Endothelial cell (in vitro differentiated cells): ENCODE results near the gene PPP2R3B. TPM values are rescaled to one million over a fixed set of nuclear protein-coding genes. Genes with fewer than 3 reads are reported as not detected.
"Not testable (repeated sequence)": the region's sequence is repeated elsewhere in the genome, so short reads cannot be mapped to it uniquely, and the experiment has no call there.

Experiments used
- DNase-seq: peaks from one replicate; pipeline ENCODE4 v3.0.0; 2021; ENCODE audit warnings: low spot score
- H3K27ac Mint-ChIP-seq: one replicate; pipeline ENCODE4 v1.8.0; 2021; ENCODE audit warnings: mixed read lengths, inconsistent platforms; ENCODE audit not compliant: unreplicated experiment
- H3K27me3 Mint-ChIP-seq: one replicate; pipeline ENCODE4 v1.8.0; 2021; ENCODE audit warnings: mild to moderate bottlenecking, moderate library complexity, mixed read lengths, inconsistent platforms; ENCODE audit not compliant: unreplicated experiment
- H3K36me3 Mint-ChIP-seq: one replicate; pipeline ENCODE4 v1.8.0; 2021; ENCODE audit warnings: mild to moderate bottlenecking, low read depth, mixed read lengths, inconsistent platforms; ENCODE audit not compliant: unreplicated experiment
- H3K4me1 Mint-ChIP-seq: one replicate; pipeline ENCODE4 v1.8.0; 2021; ENCODE audit warnings: mild to moderate bottlenecking, mixed read lengths, inconsistent platforms; ENCODE audit not compliant: unreplicated experiment
- H3K4me3 Mint-ChIP-seq: one replicate; pipeline ENCODE4 v1.8.0; 2021; ENCODE audit warnings: mild to moderate bottlenecking, mixed read lengths, inconsistent platforms; ENCODE audit not compliant: unreplicated experiment
- H3K9me3 Mint-ChIP-seq: one replicate; pipeline ENCODE4 v1.8.0; 2021; ENCODE audit warnings: mixed read lengths, inconsistent platforms; ENCODE audit not compliant: unreplicated experiment
- total RNA-seq: library from RNA; stranded (reverse); fragmentation: NEBNext Ultra II Directional; extraction: Animal tissue kit (Norgen Biotek cat#: 25700); gene quantifications from one replicate; pipeline ENCODE4 v1.2.1, GENCODE V29; 2021; ENCODE audit not compliant: unreplicated experiment
- TF ChIP-seq, protein P1 (sequence below): fragments of 200-600 bp; sonication (generic); IDR thresholded peaks from one replicate; pipeline ENCODE4 v1.5.0; 2021; ENCODE audit warnings: antibody characterized with exemption; ENCODE audit not compliant: unreplicated experiment

Gene PPP2R3B
- total RNA-seq, 1 donor from 2014 or later = 44.0 TPM

DNA sequence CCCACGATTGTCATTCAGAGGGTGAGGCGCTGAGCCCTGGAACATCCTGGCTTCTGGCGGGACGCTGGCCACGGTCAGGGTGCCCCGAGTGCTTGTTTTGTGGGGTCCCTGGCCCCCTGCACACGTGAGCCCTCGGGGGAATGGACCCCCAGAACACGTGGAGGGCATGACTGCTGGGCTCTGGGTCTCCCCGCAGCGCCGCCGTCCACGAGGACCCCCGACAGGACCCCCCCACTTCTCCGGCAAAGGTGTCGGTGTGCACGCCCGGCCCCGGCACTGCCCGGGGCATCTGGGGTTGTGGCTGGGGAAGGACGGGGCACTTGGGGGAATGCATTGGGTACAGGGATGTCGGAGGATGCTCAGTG is 54.2 kb downstream of the PPP2R3B start:
- no peak for DNase-seq
- H3K27me3 Mint-ChIP-seq = peaks cover 30% of the 10 kb centered on the region
- H3K4me3 Mint-ChIP-seq = no peak overlapping the region

DNA sequence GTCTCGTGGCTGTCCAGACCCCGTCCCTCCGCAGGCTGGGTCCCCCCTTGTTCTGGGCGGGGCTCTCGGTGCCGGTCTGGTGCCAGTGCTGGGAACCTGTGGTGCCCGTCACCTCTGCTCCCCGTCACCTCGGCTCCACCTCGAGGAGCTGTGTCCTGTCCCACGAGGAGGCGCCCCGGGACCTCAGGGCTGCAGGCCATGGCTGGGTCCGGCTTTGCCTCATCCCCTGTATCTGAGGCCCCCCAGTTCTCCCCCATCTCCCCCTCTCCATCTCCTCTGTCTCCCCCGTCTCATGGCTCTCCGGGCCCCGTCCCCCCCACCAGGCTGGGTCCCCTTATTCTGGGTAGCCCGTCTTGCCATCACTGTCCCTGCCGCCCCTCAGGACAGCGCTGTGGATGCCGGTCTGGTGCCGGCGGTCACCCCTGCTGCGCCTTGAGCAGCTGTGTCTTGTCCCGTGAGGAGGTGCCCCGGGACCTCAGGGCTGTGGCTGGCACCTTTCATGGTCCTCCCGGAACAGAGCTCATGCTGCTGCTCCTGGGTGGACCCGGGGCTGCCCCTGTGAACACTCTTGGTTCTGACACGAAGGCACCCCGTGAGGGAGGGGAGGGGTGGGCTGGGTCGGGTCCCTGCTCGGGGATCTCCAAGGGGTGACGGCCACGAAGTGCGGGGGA is 54.7 kb downstream of the PPP2R3B start:
- no peak for DNase-seq
- H3K4me1 Mint-ChIP-seq = peaks cover 7% of the 10 kb centered on the region
- TF ChIP-seq, protein P1, sequence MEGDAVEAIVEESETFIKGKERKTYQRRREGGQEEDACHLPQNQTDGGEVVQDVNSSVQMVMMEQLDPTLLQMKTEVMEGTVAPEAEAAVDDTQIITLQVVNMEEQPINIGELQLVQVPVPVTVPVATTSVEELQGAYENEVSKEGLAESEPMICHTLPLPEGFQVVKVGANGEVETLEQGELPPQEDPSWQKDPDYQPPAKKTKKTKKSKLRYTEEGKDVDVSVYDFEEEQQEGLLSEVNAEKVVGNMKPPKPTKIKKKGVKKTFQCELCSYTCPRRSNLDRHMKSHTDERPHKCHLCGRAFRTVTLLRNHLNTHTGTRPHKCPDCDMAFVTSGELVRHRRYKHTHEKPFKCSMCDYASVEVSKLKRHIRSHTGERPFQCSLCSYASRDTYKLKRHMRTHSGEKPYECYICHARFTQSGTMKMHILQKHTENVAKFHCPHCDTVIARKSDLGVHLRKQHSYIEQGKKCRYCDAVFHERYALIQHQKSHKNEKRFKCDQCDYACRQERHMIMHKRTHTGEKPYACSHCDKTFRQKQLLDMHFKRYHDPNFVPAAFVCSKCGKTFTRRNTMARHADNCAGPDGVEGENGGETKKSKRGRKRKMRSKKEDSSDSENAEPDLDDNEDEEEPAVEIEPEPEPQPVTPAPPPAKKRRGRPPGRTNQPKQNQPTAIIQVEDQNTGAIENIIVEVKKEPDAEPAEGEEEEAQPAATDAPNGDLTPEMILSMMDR = no peak
- H3K9me3 Mint-ChIP-seq = no peaks in the 10 kb centered on the region
- H3K27ac Mint-ChIP-seq = no peak overlapping the region
- no peak overlapping the region for H3K4me3 Mint-ChIP-seq
- peaks cover 31% of the 10 kb centered on the region for H3K27me3 Mint-ChIP-seq
- H3K36me3 Mint-ChIP-seq = peaks cover 8% of the 10 kb centered on the region

More for the DNA sequence above, 54.2 kb downstream of the PPP2R3B start:
- Mint-ChIP-seq H3K9me3 (no peaks in the 10 kb centered on the region), H3K27ac (no peak overlapping the region), H3K36me3 (peaks cover 13% of the 10 kb centered on the region), H3K4me1 (peaks cover 7% of the 10 kb centered on the region)
- TF ChIP-seq, protein P1 = no peak

DNA sequence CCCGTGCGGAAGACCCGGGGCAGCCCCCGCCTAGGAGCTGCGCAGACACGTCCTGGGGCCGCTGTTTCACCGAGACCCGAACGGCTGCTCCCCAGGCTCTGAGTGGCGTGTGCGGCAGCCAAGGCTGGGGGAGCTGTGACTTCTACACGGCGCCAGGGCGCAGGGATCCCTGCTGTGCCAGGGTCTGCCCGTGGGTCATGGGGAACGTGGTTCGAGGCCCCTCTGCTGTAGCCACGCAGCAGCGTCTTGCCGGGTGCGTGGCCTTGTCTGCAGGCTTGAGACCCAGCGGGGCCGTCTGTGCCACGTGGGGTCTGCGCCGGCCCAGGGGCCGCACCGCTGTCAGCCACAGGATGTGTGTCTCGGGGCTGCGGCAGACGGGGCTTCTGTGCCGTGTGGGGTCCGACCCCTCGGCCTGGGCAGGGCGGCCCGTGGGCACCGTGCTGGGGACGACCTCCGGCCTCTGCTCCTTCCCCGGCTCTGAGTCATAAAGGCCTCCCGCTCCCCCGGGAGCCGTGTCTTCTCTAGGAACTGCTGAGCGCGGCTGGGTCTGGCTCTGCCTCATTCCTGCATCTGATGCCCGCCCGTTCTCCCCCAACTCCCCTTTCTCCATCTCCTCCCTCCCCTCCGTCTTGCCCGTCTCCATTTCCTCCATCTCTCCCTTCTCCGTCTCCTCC is 55.4 kb downstream of the PPP2R3B start:
- Mint-ChIP-seq H3K9me3 (no peaks in the 10 kb centered on the region), H3K4me3 (no peak overlapping the region), H3K27ac (no peak overlapping the region), H3K36me3 (peaks cover 3% of the 10 kb centered on the region), H3K27me3 (peaks cover 27% of the 10 kb centered on the region), H3K4me1 (peaks cover 2% of the 10 kb centered on the region)
- no peak for DNase-seq
- TF ChIP-seq, protein P1 = no peak

DNA sequence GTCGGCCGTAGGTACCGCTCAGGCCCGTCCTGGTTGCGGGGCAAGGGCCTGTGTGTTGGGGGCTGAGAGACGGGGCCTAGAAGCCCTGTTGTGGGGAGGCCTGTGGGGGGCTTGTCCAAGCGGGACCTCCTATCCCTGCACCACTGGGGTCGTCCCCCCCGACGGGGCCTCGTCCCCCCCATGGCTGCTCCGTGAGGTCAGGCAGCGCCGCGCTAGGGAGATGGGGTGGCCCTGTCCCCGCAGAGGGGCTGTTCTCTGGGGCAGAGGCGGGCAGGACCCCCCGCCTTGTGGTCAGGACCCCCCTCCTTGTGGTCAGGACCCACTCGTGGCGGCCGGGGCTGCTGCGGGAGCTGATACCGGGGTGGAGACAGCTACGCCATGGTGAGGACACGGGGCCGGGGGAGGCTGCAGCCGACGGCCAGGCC is 56.0 kb downstream of the PPP2R3B start:
- Mint-ChIP-seq H3K36me3 (no peaks in the 10 kb centered on the region), H3K27me3 (peaks cover 24% of the 10 kb centered on the region), H3K9me3 (no peaks in the 10 kb centered on the region), H3K27ac (no peak overlapping the region), H3K4me3 (no peak overlapping the region), H3K4me1 (no peaks in the 10 kb centered on the region)
- TF ChIP-seq, protein P1 = no peak
- no peak for DNase-seq

DNA sequence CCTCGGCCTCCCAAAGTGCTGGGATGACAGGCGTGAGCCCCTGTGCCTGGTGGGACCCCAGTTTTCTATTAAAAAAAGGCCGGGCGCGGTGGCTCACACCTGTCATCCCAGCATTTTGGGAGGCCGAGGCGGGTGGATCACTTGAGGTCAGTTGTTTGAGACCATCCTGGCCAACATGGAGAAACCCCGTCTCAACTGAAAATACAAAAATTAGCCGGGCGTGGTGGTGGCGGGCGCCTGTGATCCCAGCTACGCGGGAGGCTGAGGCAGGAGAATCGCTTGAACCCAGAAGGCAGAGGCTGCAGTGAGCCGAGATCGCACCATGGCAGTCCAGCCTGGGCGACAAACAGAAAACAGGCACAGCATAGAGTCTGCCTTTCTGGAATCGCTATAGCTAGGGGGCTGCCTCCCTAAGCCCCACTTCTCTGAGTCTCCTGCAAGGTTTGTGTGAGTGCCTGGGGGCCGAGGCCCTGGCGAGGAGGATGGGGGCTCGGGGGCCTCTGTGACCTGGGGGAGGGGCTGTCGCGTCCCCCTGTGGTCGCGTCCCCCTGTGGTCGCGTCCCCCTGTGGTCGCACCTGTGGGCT is 56.5 kb downstream of the PPP2R3B start:
- DNase-seq, H3K9me3 Mint-ChIP-seq, H3K27ac Mint-ChIP-seq, H3K36me3 Mint-ChIP-seq, H3K4me3 Mint-ChIP-seq, H3K4me1 Mint-ChIP-seq: not testable (repeated sequence)
- peaks cover 24% of the 10 kb centered on the region for H3K27me3 Mint-ChIP-seq
